ENCODE data around the gene GBA2.

GBA2 gene

GRCh38 chr9:35748858-35749514, at the start of gene GBA2, which contains the start of gene RGP1:
TSS of gene GBA2 (minus strand) at chr9:35749228. CDS start at chr9:35748704, 524 bp downstream.
TSS of gene RGP1 (plus strand) at chr9:35749287. CDS start at chr9:35749756, 469 bp downstream.
- DNase-seq (ENCODE audit: low read depth in 2 of 2): peak in 1 of 2 donors; percentile 63

GRCh38 chr9:35797311-35798109, 48.5 kb upstream of the GBA2 start:
- no peak for DNase-seq (ENCODE audit: low read depth in 2 of 2)

- DNase-seq (ENCODE audit: low read depth in 2 of 2): no peak
Measured at GRCh38 chr9:35795695-35796094, 46.7 kb upstream of the GBA2 start.

GRCh38 chr9:35793461-35793860, 44.4 kb upstream of the GBA2 start:
- no peak for DNase-seq (ENCODE audit: low read depth in 2 of 2)

GRCh38 chr9:35792826-35793225, 43.8 kb upstream of the GBA2 start:
- no peak for DNase-seq (ENCODE audit: low read depth in 2 of 2)

- DNase-seq (ENCODE audit: low read depth in 2 of 2): no peak
Measured at GRCh38 chr9:35792024-35792813, 43.2 kb upstream of the GBA2 start.

- DNase-seq (ENCODE audit: low read depth in 2 of 2): no peak
Measured at GRCh38 chr9:35791297-35791921, 42.4 kb upstream of the GBA2 start, which contains the start of gene NPR2. TSS of gene NPR2 (plus strand) at chr9:35791591. CDS start at chr9:35792409, 818 bp downstream.

GRCh38 chr9:35790385-35791296, 41.6 kb upstream of the GBA2 start:
- peak; percentile 23 to 24 for DNase-seq (ENCODE audit: low read depth in 2 of 2)

GRCh38 chr9:35790025-35790384, 41.0 kb upstream of the GBA2 start:
- no peak for DNase-seq (ENCODE audit: low read depth in 2 of 2)

GRCh38 chr9:35789541-35789940, 40.5 kb upstream of the GBA2 start:
- no peak for DNase-seq (ENCODE audit: low read depth in 2 of 2)

- DNase-seq (ENCODE audit: low read depth in 2 of 2): no peak
Measured at GRCh38 chr9:35783418-35783817, 34.4 kb upstream of the GBA2 start.

GRCh38 chr9:35781066-35781465, 32.0 kb upstream of the GBA2 start:
- DNase-seq (ENCODE audit: low read depth in 2 of 2): no peak

GRCh38 chr9:35778496-35778895, 29.5 kb upstream of the GBA2 start:
- no peak for DNase-seq (ENCODE audit: low read depth in 2 of 2)

- DNase-seq (ENCODE audit: low read depth in 2 of 2): no peak
Measured at GRCh38 chr9:35776018-35776417, 27.0 kb upstream of the GBA2 start.

GRCh38 chr9:35774907-35775635, 26.0 kb upstream of the GBA2 start:
- no peak for DNase-seq (ENCODE audit: low read depth in 2 of 2)

GRCh38 chr9:35771943-35772342, 22.9 kb upstream of the GBA2 start:
- DNase-seq (ENCODE audit: low read depth in 2 of 2): no peak

- DNase-seq (ENCODE audit: low read depth in 2 of 2): no peak
Measured at GRCh38 chr9:35771534-35771933, 22.5 kb upstream of the GBA2 start.

- DNase-seq (ENCODE audit: low read depth in 2 of 2): no peak
Measured at GRCh38 chr9:35771075-35771433, 22.0 kb upstream of the GBA2 start.

GRCh38 chr9:35769763-35770162, 20.7 kb upstream of the GBA2 start:
- no peak for DNase-seq (ENCODE audit: low read depth in 2 of 2)

- DNase-seq (ENCODE audit: low read depth in 2 of 2): no peak
Measured at GRCh38 chr9:35767458-35767857, 18.4 kb upstream of the GBA2 start.

Measured in stimulated activated CD8-positive, alpha-beta memory T cell treated with anti-CD3 and anti-CD28 coated beads, Interleukin-7, amount 100 ng/mL, for 4 hours (primary cell).